K562 (cell line): ENCODE measurements around the gene SDCCAG8. TPM values are rescaled to one million over a fixed set of nuclear protein-coding genes. Genes with fewer than 3 reads are reported as not detected.

Experiments
- ATAC-seq: fragments of 200-7000 bp; cut with Tn5 transposase; 3 replicates; pipeline ENCODE4 v1.9.1; 2020; ENCODE audit warnings: moderate library complexity
- BruUV-seq: library from RNA; stranded (reverse); fragments of 400-500 nt; replicated peaks from 2 replicates; lab custom pipeline; 2021; lab: Mats Ljungman, UMichigan
- CTCF ChIA-PET: fragments of 300-600 bp; formaldehyde crosslinking; extraction: SDS; loops from one replicate; lab custom pipeline; 2021; ENCODE audit warnings: low intra/inter-chr PET ratio; lab: Yijun Ruan, JAX
- POLR2A ChIA-PET: fragments of 300-600, 350-650 bp; sonication (Branson Sonifier 250); formaldehyde crosslinking; extraction: SDS; loops from one replicate; lab custom pipeline; 2021; ENCODE audit warnings: antibody characterized with exemption, inconsistent platforms; lab: Yijun Ruan, JAX
- DNase-seq, 4 experiments: peaks; one replicate each; pipeline versions ENCODE4 v3.0.0 to v3.0.0-alpha.2; 2011 to 2018; ENCODE audit warnings: low spot score in 3 of 4, mixed read lengths in 3 of 4; ENCODE audit errors: extremely low read depth in 1 of 4
- FAIRE-seq: peaks from 2 replicates; lab custom pipeline; 2011; peaks lifted over from hg19 to GRCh38; lab: Jason Lieb, UNC
- H2AFZ ChIP-seq: 2 replicates; pipeline ENCODE4 v1.6.0; 2011; ENCODE audit warnings: low read depth, low read length, control low read depth, inconsistent platforms
- H3K27ac ChIP-seq: fragments of 200-600 bp; 3 replicates; pipeline ENCODE4 v1.8.0; 2011; ENCODE audit warnings: low read depth, mild to moderate bottlenecking, control low read depth, inconsistent platforms, low read length, moderate library complexity, mixed read lengths; ENCODE audit errors: extremely low read depth
- H3K27me3 ChIP-seq, 2 experiments: fragments of 300-600 bp in 1 of 2; 2 replicates in 1 of 2; 3 replicates in 1 of 2; pipeline versions ENCODE4 v1.6.0 to v1.8.0; 2011; ENCODE audit warnings: inconsistent platforms in 2 of 2, low read length in 2 of 2, mild to moderate bottlenecking in 1 of 2, mixed read lengths in 1 of 2, moderate library complexity in 1 of 2; ENCODE audit not compliant: control insufficient read depth in 2 of 2, insufficient read depth in 2 of 2
- H3K36me3 ChIP-seq: fragments of 300-600 bp; 3 replicates; pipeline ENCODE4 v1.8.0; 2011; ENCODE audit warnings: mild to moderate bottlenecking, low read length, inconsistent platforms; ENCODE audit not compliant: control insufficient read depth, insufficient read depth
- H3K4me1 ChIP-seq, 2 experiments: fragments of 200-600 bp in 1 of 2; replicated peaks in 1 of 2; 2 replicates in 1 of 2; 3 replicates in 1 of 2; pipeline versions ENCODE4 v1.5.1 to v1.8.0; 2011; ENCODE audit warnings: inconsistent platforms in 2 of 2, low read length in 2 of 2, mild to moderate bottlenecking in 1 of 2, mixed read lengths in 1 of 2, moderate library complexity in 1 of 2; ENCODE audit not compliant: control insufficient read depth in 2 of 2, insufficient read depth in 2 of 2
- H3K4me2 ChIP-seq: 2 replicates; pipeline ENCODE4 v1.6.1; 2011; ENCODE audit warnings: low read length, control low read depth, inconsistent platforms, mixed read lengths; ENCODE audit not compliant: insufficient read depth
- H3K4me3 ChIP-seq: fragments of 200-600 bp; sonication (generic), shearing (Covaris generic); 2 replicates; pipeline ENCODE4 v1.5.1; 2016; ENCODE audit warnings: control low read depth, inconsistent platforms
- H3K79me2 ChIP-seq: fragments of 200-600 bp; 3 replicates; pipeline ENCODE4 v1.8.0; 2011; ENCODE audit warnings: low read length, inconsistent platforms; ENCODE audit not compliant: control insufficient read depth, insufficient read depth
- H3K9ac ChIP-seq, 2 experiments: 2 replicates each; pipeline versions ENCODE4 v1.6.0 to v1.6.1; 2011; ENCODE audit warnings: low read depth in 2 of 2, low read length in 2 of 2, control low read depth in 1 of 2, inconsistent platforms in 1 of 2, mild to moderate bottlenecking in 1 of 2, mixed read lengths in 1 of 2; ENCODE audit not compliant: insufficient read depth in 1 of 2
- H3K9me1 ChIP-seq: one replicate; pipeline ENCODE4 v1.6.0; 2011; ENCODE audit warnings: inconsistent platforms, mild to moderate bottlenecking, low read length, moderate library complexity; ENCODE audit not compliant: control insufficient read depth, insufficient read depth
- H3K9me3 ChIP-seq: replicated peaks from 2 replicates; pipeline ENCODE4 v1.5.1; 2011; ENCODE audit warnings: low read depth, low read length, inconsistent platforms; ENCODE audit not compliant: control insufficient read depth, insufficient read depth
- H4K20me1 ChIP-seq: replicated peaks from 2 replicates; pipeline ENCODE4 v1.6.1; 2011; ENCODE audit warnings: low read length, inconsistent platforms, mixed read lengths; ENCODE audit not compliant: control insufficient read depth, insufficient read depth
- HEY1 ChIP-seq: fragments of 250-450 bp; sonication (Bioruptor Pico); IDR thresholded peaks from 2 replicates; pipeline ENCODE4 v1.5.0; 2020; ENCODE audit warnings: mild to moderate bottlenecking, moderate library complexity, borderline replicate concordance
- WGBS: fragments of 100-300 bp; shearing (Covaris generic); methylation state at CpG from one replicate; pipeline ENCODE4 v1.1.6; 2016; ENCODE audit warnings: low coverage, mixed read lengths; ENCODE audit not compliant: insufficient coverage; ENCODE audit errors: missing lambda C conversion rate; 5-methylcytosine and 5-hydroxymethylcytosine counted together
- in situ Hi-C: fragments of 300-500 bp; cut with MboI; formaldehyde crosslinking; loops from 4 replicates; pipeline ENCODE4 v1.15.0; 2018; ENCODE audit warnings: inconsistent platforms, mixed read lengths
- intact Hi-C: fragments of 100-400 bp; cut with micrococcal nuclease; formaldehyde crosslinking; loops from 2 replicates; pipeline ENCODE4 v1.14.2; 2022
- polyA plus RNA-seq, 8 experiments: library from polyadenylated mRNA; depleted of rRNA in 4 of 8; stranded (reverse) in 5 of 8; unstranded in 3 of 8; fragments of >200 nt; fragmentation: Nextera tagmentation in 2 of 8; fragmentation: Illumina TruSeq in 1 of 8; extraction: Ambion mirVana in 2 of 8; extraction: Trizol in 1 of 8; gene quantifications; 2 replicates each; pipeline versions ENCODE4 v1.2.1 to v1.2.3, GENCODE V29; 2011 to 2014; ENCODE audit warnings: inconsistent platforms in 1 of 8, missing spikeins in 1 of 8
- total RNA-seq, 7 experiments: library from RNA; depleted of rRNA in 6 of 7; stranded (reverse); fragments of >200 nt in 6 of 7; fragmentation: Illumina TruSeq in 2 of 7; extraction: Trizol in 2 of 7; gene quantifications; 2 replicates each; pipeline versions ENCODE4 v1.2.1 to v1.2.3, GENCODE V29; 2011 to 2021; ENCODE audit warnings: low replicate concordance in 1 of 7
- TF ChIP-seq, protein P1 (sequence below), 2 experiments: fragments of 450-650 bp; conservative IDR thresholded peaks; 2 replicates each; pipeline ENCODE4 v1.6.1; 2017; ENCODE audit warnings: mild to moderate bottlenecking in 2 of 2, moderate library complexity in 2 of 2

SDCCAG8 gene
- total and polyA plus RNA-seq, 9 of the 15 experiments (the other 6 are each of a cell fraction or from before 2014, with no cell fraction given): 17.9 to 36.7 (median 25.4) TPM

DNA sequence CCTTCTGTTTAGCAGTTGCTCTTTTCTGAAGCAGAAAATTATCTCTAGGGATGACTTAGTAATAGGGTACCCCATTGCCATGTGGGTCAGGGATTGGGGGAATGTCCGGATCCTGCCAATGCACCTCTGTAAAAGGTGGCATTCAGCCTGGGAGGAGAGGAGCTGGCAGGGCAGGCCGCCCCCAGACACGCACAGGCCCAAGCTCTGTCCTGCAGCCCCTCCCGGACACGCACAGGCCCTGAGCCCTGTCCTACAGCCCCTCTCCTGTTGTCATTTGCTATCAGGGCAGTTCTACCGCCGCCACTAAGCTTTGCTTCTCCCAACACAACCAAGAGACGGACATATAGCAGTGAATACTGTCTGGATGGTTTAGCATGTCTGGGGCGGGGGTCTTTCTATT lies 219.1 kb downstream of the SDCCAG8 start:
- CTCF ChIA-PET: no interaction called here
- intact Hi-C loops: loop anchor here (5.0 kb wide), 1 partner anchor 797 kb away; no protein-coding TSS in a partner anchor
- Histone ChIP-seq H4K20me1 (no peaks in the 10 kb centered on the region), H3K4me1 (peaks cover 6 to 15% of the 10 kb centered on the region in 2 experiments; a peak in 2 of 5 replicates), H3K79me2 (no peaks in the 10 kb centered on the region), H3K9me3 (no peaks in the 10 kb centered on the region), H3K27ac (no peak overlapping the region), H3K4me2 (no peak overlapping the region), H3K27me3 (0 out of 5 replicates have a peak, but pooled peaks cover 0 to 14% of the 10 kb centered on the region in 2 experiments), H3K36me3 (no peaks in the 10 kb centered on the region)
- DNase-seq (no peak), FAIRE-seq (no peak)
- POLR2A ChIA-PET: no interaction called here
- TF ChIP-seq HEY1 (CRISPR knock-in tag): no peak
- TF ChIP-seq, protein P1, sequence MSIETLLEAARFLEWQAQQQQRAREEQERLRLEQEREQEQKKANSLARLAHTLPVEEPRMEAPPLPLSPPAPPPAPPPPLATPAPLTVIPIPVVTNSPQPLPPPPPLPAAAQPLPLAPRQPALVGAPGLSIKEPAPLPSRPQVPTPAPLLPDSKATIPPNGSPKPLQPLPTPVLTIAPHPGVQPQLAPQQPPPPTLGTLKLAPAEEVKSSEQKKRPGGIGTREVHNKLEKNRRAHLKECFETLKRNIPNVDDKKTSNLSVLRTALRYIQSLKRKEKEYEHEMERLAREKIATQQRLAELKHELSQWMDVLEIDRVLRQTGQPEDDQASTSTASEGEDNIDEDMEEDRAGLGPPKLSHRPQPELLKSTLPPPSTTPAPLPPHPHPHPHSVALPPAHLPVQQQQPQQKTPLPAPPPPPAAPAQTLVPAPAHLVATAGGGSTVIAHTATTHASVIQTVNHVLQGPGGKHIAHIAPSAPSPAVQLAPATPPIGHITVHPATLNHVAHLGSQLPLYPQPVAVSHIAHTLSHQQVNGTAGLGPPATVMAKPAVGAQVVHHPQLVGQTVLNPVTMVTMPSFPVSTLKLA (conservative IDR thresholded peaks at IDR 0.05): no peak
- TF ChIP-seq, all 486 proteins: peak for 0
- in situ Hi-C loops: loop anchor here (25.0 kb wide), 1 partner anchor 787 kb away; no protein-coding TSS in a partner anchor
- no peak for ATAC-seq
- H2AFZ ChIP-seq: no peak overlapping the region
- peaks cover 5% of the 10 kb centered on the region for H3K9me1 ChIP-seq
- no peak overlapping the region for H3K9ac ChIP-seq
- H3K4me3 ChIP-seq: no peak overlapping the region
- WGBS: 52% methylated on average over 9 of the region's 9 CpGs
- BruUV-seq: no TSS peak
